Hematopoietic multipotent progenitor cell treated with erythropoietin and hydrocortisone succinate and interleukin-3 and kit ligand, for 8 days (in vitro differentiated cells): ENCODE measurements around the gene PPP4R1.
A peak's percentile ranks its signal among the peaks of the same experiment; 100 is the strongest.
"Not testable (repeated sequence)": the region's sequence is repeated elsewhere in the genome, so short reads cannot be mapped to it uniquely, and the experiment has no call there.

ENCODE experiments used
- DNase-seq: peaks from one replicate; pipeline ENCODE4 v3.0.0-alpha.2; 2015

Gene PPP4R1

GRCh38 chr18:9629709-9630108, 15.3 kb upstream of the PPP4R1 start:
- DNase-seq, result peak; percentile 33

- no peak for DNase-seq
These were observed 14.6 kb upstream of the PPP4R1 start for GRCh38 chr18:9628984-9629383.

- DNase-seq, result no peak
These were observed 13.3 kb upstream of the PPP4R1 start for GRCh38 chr18:9627642-9628041.

- no peak for DNase-seq
These were observed 5.6 kb upstream of the PPP4R1 start for GRCh38 chr18:9619990-9620389.

GRCh38 chr18:9619545-9619944, 5.2 kb upstream of the PPP4R1 start:
- DNase-seq, result peak; percentile 33

- DNase-seq, result no peak
These were observed 4.7 kb upstream of the PPP4R1 start for GRCh38 chr18:9619056-9619455.

GRCh38 chr18:9617006-9617542, 2.7 kb upstream of the PPP4R1 start:
- DNase-seq, result peak; percentile 46

- peak; percentile 83 for DNase-seq
These were observed 1.7 kb upstream of the PPP4R1 start for GRCh38 chr18:9616049-9616448.

GRCh38 chr18:9615280-9615797, 980 bp upstream of the PPP4R1 start:
- peak; percentile 58 for DNase-seq

- peak; percentile 64 for DNase-seq
These were observed 584 bp downstream of the PPP4R1 start for GRCh38 chr18:9613550-9614400.

- DNase-seq, result no peak
These were observed 1.4 kb downstream of the PPP4R1 start for GRCh38 chr18:9612977-9613376.

GRCh38 chr18:9612215-9612830, 2.0 kb downstream of the PPP4R1 start:
- DNase-seq, result peak; percentile 68

- DNase-seq, result no peak
These were observed 5.2 kb downstream of the PPP4R1 start for GRCh38 chr18:9609190-9609589.

- DNase-seq, result no peak
These were observed 5.6 kb downstream of the PPP4R1 start for GRCh38 chr18:9608728-9609127.

GRCh38 chr18:9608298-9608697, 6.1 kb downstream of the PPP4R1 start:
- peak; percentile 73 for DNase-seq

- not testable (repeated sequence) for DNase-seq
These were observed 7.2 kb downstream of the PPP4R1 start for GRCh38 chr18:9607111-9607510.

- no peak for DNase-seq
These were observed 8.3 kb downstream of the PPP4R1 start for GRCh38 chr18:9606039-9606438.

- DNase-seq, result no peak
These were observed 10.0 kb downstream of the PPP4R1 start for GRCh38 chr18:9604348-9604747.

GRCh38 chr18:9599328-9599727, 15.0 kb downstream of the PPP4R1 start:
- DNase-seq, result no peak

- DNase-seq, result no peak
These were observed 16.8 kb downstream of the PPP4R1 start for GRCh38 chr18:9597609-9598008.

- DNase-seq, result no peak
These were observed 17.4 kb downstream of the PPP4R1 start for GRCh38 chr18:9596843-9597526.

GRCh38 chr18:9596226-9596625, 18.1 kb downstream of the PPP4R1 start:
- no peak for DNase-seq
